DMS114 treated with DMSO at 0.1 percent for 48 hours (cell line): Measurements from ENCODE around the gene ZNF292.
"Not testable (repeated sequence)": the region's sequence is repeated elsewhere in the genome, so short reads cannot be mapped to it uniquely, and the experiment has no call there.

Experiments used
- DNase-seq: peaks from one replicate; lab custom pipeline; 2025; ENCODE audit not compliant: unreplicated experiment; lab: John Stamatoyannopoulos, UW

ZNF292 gene

GRCh38 chr6:87212596-87212995, 57.2 kb downstream of the ZNF292 start:
- no peak for DNase-seq

GRCh38 chr6:87213364-87213763, 58.0 kb downstream of the ZNF292 start:
- no peak for DNase-seq

DNA sequence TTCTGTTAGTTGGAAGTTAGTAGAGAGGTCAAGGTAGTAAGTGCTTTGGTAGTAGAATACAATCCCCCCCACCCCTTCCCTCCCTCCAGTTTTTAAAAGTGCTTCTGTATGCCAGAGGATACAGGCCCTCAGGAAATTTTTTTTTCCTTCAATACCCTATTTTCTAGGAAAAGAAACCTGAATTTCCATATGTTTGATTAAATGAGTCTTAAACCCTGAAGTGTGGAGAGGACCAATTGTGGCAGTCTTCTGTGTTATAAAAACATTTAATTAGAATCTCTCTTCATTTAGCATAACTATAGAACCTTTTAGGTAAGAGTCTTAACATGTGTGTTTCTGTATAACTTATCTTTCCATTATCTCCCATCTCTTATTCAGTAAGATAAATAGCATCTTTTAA, 59.5 kb downstream of the ZNF292 start:
- DNase-seq: no peak

DNA sequence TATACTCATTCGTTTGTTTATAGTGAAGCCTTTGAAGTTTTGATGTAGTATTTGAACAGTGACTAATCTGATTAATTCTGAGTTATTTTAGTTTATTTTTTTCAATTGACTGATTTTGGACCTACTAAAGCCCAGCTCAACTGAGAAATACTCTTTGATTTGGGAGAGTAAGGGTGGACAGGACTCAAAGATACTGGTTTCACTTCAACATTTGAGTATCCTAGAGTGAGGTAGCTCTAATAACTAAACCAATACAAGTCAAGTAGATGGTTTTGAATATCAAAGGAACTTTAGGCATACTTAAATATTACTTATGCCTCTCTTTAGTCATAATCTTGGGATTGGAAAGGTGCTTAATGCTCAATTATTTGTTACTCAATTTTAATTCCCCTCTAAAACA, 65.6 kb downstream of the ZNF292 start:
- DNase-seq: no peak

DNA sequence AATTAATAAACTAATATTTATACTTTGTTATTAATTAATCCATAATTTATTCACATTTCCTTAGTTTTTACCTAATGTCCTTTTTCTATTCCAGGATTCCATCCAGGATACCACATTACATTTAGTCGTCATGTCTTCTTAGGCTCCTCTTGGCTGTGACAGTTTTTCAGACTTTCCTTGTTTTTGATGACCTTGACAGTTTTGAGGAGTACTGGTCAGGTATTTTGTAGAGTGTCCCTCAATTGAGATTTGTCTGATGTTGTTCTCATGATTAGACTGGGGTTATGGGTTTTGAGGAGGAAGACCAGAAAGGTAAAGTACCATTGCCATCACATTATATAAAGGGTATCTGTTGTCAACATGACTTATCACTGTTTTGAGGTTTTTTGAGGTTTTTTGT, 67.3 kb downstream of the ZNF292 start:
- no peak for DNase-seq

- no peak for DNase-seq
These were observed 69.6 kb downstream of the ZNF292 start for GRCh38 chr6:87224971-87225370.

- DNase-seq: no peak
These were observed 70.1 kb downstream of the ZNF292 start for GRCh38 chr6:87225511-87225910.

- DNase-seq: no peak
These were observed 70.6 kb downstream of the ZNF292 start for GRCh38 chr6:87225937-87226336.

DNA sequence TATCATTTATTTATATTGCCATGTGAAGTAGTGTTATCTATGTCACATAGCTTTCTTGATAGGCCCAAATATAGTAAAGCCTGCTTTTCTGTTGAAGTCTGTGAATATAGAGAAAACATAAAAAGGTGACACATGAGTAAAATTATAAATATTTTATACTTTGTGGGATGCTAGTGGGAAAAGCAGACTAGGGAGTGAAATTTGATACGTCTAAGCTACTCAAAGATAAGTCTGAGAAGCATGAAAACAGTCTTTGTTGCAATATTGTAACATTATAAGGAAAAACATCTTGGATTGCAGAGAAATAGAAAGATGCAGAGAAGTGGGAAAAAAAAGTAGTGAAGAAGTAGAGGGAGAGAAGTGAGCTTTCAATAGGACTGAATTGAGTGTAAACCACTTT, 75.4 kb downstream of the ZNF292 start:
- DNase-seq: no peak

GRCh38 chr6:87237804-87238203, 82.4 kb downstream of the ZNF292 start:
- DNase-seq: peak; percentile 13

- not testable (repeated sequence) for DNase-seq
These were observed 83.8 kb downstream of the ZNF292 start for GRCh38 chr6:87239098-87239635.

- no peak for DNase-seq
These were observed 85.9 kb downstream of the ZNF292 start for GRCh38 chr6:87241304-87241703.

- DNase-seq: no peak
These were observed 86.9 kb downstream of the ZNF292 start for GRCh38 chr6:87242311-87242710.

- no peak for DNase-seq
These were observed 88.4 kb downstream of the ZNF292 start for GRCh38 chr6:87243812-87244211.

GRCh38 chr6:87244380-87244779, 89.0 kb downstream of the ZNF292 start:
- DNase-seq: no peak

DNA sequence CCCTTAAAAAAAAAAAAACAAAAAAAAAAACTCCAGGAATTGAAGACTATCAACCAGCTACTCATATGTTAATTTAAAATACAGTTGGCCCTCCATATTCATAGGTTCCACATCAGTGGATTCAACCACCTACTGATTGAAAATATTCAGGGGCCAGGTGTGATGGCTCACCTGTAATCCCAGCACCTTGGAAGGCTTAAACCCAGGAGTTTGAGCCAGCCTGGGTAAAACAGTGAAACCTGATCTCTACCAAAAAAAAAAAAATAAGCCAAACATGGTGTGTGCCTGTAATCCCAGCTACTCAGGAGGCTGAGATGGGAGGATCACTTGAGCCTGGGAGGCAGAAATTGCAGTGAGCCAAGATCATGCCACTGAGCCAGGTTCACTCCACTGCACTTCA, 94.7 kb downstream of the ZNF292 start:
- no peak for DNase-seq

DNA sequence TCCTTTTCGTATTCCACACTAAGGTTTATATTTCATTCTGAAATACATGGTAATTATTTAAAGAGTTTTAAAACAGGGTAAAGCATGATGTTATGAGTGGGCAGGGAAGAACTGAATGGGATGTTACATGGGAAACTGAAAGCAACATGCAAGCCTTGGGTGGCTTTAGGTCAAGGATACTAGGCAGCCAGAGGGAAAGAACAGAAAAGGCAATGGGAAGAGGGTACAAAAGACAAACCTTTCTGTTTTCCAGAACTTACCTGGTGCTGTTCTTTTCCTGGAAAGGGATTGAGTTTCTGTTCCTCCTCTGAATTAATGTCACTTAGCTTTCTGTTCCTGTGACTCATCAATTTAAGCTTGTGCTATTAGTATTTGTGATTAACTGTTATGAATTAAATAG, 95.9 kb downstream of the ZNF292 start:
- DNase-seq: no peak

DNA sequence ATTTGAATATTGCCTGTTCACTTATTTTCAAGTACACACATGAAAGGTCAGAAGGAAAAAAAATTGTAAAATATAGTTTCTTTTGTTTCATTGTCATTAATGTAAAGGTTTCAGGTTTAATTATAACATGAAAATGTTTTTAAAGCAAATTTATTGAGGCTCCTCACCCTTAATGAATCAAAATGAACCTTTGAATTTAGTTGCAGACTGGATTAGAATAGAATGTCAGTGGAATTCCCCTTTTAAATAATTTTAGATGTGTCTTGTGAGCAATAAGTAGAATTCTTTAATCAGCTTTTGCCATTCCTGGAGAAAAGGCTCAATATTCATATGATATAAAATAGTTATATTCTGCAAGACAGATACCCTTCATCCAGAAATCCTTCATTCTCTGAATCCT, 96.4 kb downstream of the ZNF292 start:
- DNase-seq: no peak

DNA sequence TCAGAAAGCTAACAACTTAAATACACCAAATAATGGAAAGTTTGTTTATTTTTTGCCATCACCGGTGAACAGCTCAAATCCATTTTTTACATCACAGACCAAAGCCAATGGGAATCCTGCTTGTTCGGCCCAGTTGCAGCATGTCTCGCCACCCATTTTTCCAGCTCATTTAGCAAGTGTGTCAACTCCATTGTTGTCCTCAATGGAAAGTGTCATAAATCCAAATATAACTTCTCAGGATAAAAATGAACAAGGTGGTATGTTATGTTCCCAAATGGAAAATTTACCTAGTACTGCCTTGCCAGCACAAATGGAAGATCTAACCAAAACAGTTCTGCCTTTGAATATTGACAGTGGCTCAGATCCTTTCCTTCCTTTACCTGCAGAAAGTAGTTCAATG, 101.7 kb downstream of the ZNF292 start:
- no peak for DNase-seq

DNA sequence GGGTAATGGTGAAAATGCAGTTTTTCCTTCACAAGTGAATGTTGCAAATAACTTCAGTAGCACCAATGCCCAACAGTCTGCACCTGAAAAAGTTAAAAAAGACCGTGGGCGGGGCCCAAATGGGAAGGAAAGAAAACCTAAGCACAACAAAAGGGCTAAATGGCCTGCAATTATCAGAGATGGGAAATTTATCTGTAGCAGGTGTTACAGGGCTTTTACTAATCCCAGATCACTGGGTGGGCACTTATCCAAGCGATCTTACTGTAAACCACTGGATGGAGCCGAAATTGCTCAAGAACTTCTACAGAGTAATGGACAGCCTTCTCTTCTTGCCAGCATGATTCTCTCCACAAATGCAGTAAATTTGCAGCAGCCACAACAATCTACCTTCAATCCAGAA, 102.2 kb downstream of the ZNF292 start:
- no peak for DNase-seq

- no peak for DNase-seq
These were observed 102.6 kb downstream of the ZNF292 start for GRCh38 chr6:87257975-87258374.

GRCh38 chr6:87259791-87260190, 104.4 kb downstream of the ZNF292 start:
- DNase-seq: no peak

GRCh38 chr6:87261534-87261933, 106.2 kb downstream of the ZNF292 start:
- DNase-seq: no peak

GRCh38 chr6:87264481-87264880, 109.1 kb downstream of the ZNF292 start:
- no peak for DNase-seq
